KOPT-K1 (cell line): Measurements from ENCODE around the gene HOXC10.

Source experiments
- H3K27ac ChIP-seq: fragments of 200-600 bp; sonication (generic); 2 replicates; pipeline ENCODE4 v1.5.1; 2016; ENCODE audit warnings: antibody characterized with exemption, mild to moderate bottlenecking, low read depth, low read length; ENCODE audit not compliant: poor library complexity, severe bottlenecking
- H3K36me3 ChIP-seq: fragments of 200-600 bp; sonication (generic); 2 replicates; pipeline ENCODE4 v1.5.1; 2017; ENCODE audit warnings: antibody characterized with exemption, mild to moderate bottlenecking, low read length, moderate library complexity; ENCODE audit not compliant: insufficient read depth
- H3K9me3 ChIP-seq: fragments of 200-600 bp; sonication (generic); 2 replicates; pipeline ENCODE4 v1.5.1; 2017; ENCODE audit warnings: antibody characterized with exemption, low read length, mild to moderate bottlenecking; ENCODE audit not compliant: insufficient read depth, poor library complexity, severe bottlenecking

Gene HOXC10

GRCh38 chr12:53968214-53969127, 16.5 kb upstream of the HOXC10 start:
- Histone ChIP-seq H3K36me3 (no peaks in the 10 kb centered on the region), H3K9me3 (no peaks in the 10 kb centered on the region), H3K27ac (no peak overlapping the region)

- Histone ChIP-seq H3K27ac (no peak overlapping the region), H3K36me3 (no peaks in the 10 kb centered on the region), H3K9me3 (no peaks in the 10 kb centered on the region)
These were observed 15.2 kb upstream of the HOXC10 start for GRCh38 chr12:53969588-53970259.

GRCh38 chr12:53970451-53970850, 14.5 kb upstream of the HOXC10 start:
- Histone ChIP-seq H3K36me3 (no peaks in the 10 kb centered on the region), H3K9me3 (no peaks in the 10 kb centered on the region), H3K27ac (no peak overlapping the region)

GRCh38 chr12:53971129-53971528, 13.8 kb upstream of the HOXC10 start:
- no peaks in the 10 kb centered on the region for H3K9me3 ChIP-seq
- H3K36me3 ChIP-seq = no peaks in the 10 kb centered on the region
- H3K27ac ChIP-seq = no peak overlapping the region

- H3K27ac ChIP-seq = no peak overlapping the region
- H3K9me3 ChIP-seq = no peaks in the 10 kb centered on the region
- no peaks in the 10 kb centered on the region for H3K36me3 ChIP-seq
These were observed 13.3 kb upstream of the HOXC10 start for GRCh38 chr12:53971686-53972085.

GRCh38 chr12:53972152-53972702, 12.7 kb upstream of the HOXC10 start:
- Histone ChIP-seq H3K27ac (no peak overlapping the region), H3K36me3 (no peaks in the 10 kb centered on the region)

GRCh38 chr12:53972722-53973235, 12.2 kb upstream of the HOXC10 start, which contains the start of gene HOXC11:
Gene HOXC11, plus strand, starts transcription at chr12:53973126. Its CDS starts 116 bp downstream, at chr12:53973242.
- no peak within 1 kb of the TSS for H3K27ac ChIP-seq
- H3K36me3 ChIP-seq = no peaks in the 10 kb centered on the region
- H3K9me3 ChIP-seq = no peaks in the 10 kb centered on the region

More at GRCh38 chr12:53972152-53972702, 12.7 kb upstream of the HOXC10 start:
- H3K9me3 ChIP-seq = no peaks in the 10 kb centered on the region

GRCh38 chr12:53973236-53974042, 11.5 kb upstream of the HOXC10 start:
- H3K36me3 ChIP-seq = no peaks in the 10 kb centered on the region
- H3K27ac ChIP-seq = no peak overlapping the region
- H3K9me3 ChIP-seq = no peaks in the 10 kb centered on the region

- Histone ChIP-seq H3K27ac (no peak within 1 kb of the TSS), H3K9me3 (no peaks in the 10 kb centered on the region), H3K36me3 (no peaks in the 10 kb centered on the region)
These were observed 10.6 kb upstream of the HOXC10 start, which contains the start of gene HOTAIR for GRCh38 chr12:53974084-53975063. Gene HOTAIR, minus strand, starts transcription at chr12:53974954.

- Histone ChIP-seq H3K36me3 (no peaks in the 10 kb centered on the region), H3K27ac (no peak overlapping the region), H3K9me3 (no peaks in the 10 kb centered on the region)
These were observed 9.9 kb upstream of the HOXC10 start for GRCh38 chr12:53975064-53975471.

GRCh38 chr12:53975479-53976152, 9.3 kb upstream of the HOXC10 start:
- Histone ChIP-seq H3K27ac (no peak overlapping the region), H3K36me3 (no peaks in the 10 kb centered on the region), H3K9me3 (no peaks in the 10 kb centered on the region)

- no peaks in the 10 kb centered on the region for H3K36me3 ChIP-seq
- no peaks in the 10 kb centered on the region for H3K9me3 ChIP-seq
- no peak overlapping the region for H3K27ac ChIP-seq
These were observed 8.6 kb upstream of the HOXC10 start for GRCh38 chr12:53976172-53976822.
